Heart left ventricle (tissue), 16 donors: ENCODE results near the gene ARHGAP10. TPM values are rescaled to one million over a fixed set of nuclear protein-coding genes. Genes with fewer than 3 reads are reported as not detected.

Source experiments
- ATAC-seq, 4 donors: fragments of 200-7000 bp; cut with Tn5 transposase; one replicate each; pipeline ENCODE4 v1.9.1; 2020 to 2022; ENCODE audit warnings: moderate library complexity in 4 of 4, mild to moderate bottlenecking in 3 of 4, moderate number of reproducible peaks in 1 of 4
- DNase-seq, 5 donors: peaks; one replicate each; pipeline ENCODE4 v3.0.0-alpha.2; 2020
- H3K27ac ChIP-seq, 12 donors: fragments of 200-600 bp; sonication (generic) in 4 of 12; one replicate each; pipeline versions ENCODE4 v1.5.0 to v1.8.0; 2016 to 2022; ENCODE audit warnings: mild to moderate bottlenecking in 2 of 12
- H3K27me3 ChIP-seq, 9 donors: fragments of 200-600 bp; sonication (generic) in 2 of 9; one replicate each; pipeline versions ENCODE4 v1.5.1 to v1.8.0; 2016 to 2022; ENCODE audit warnings: mild to moderate bottlenecking in 3 of 9
- H3K36me3 ChIP-seq, 9 donors: fragments of 200-600 bp; sonication (generic) in 2 of 9; one replicate each; pipeline versions ENCODE4 v1.5.0 to v1.8.0; 2018 to 2022; ENCODE audit warnings: mild to moderate bottlenecking in 2 of 9
- H3K4me1 ChIP-seq, 12 donors: fragments of 200-600 bp; sonication (generic) in 4 of 12; one replicate each; pipeline versions ENCODE4 v1.5.0 to v1.8.0; 2016 to 2022; ENCODE audit warnings: mild to moderate bottlenecking in 3 of 12
- H3K4me3 ChIP-seq, 12 donors: fragments of 200-600 bp; sonication (generic) in 4 of 12; one replicate each; pipeline versions ENCODE4 v1.5.0 to v1.8.0; 2017 to 2022; ENCODE audit warnings: mild to moderate bottlenecking in 9 of 12, moderate library complexity in 4 of 12
- H3K9me3 ChIP-seq, 12 donors: fragments of 200-600 bp; sonication (generic) in 4 of 12; one replicate each; pipeline versions ENCODE4 v1.5.0 to v1.8.0; 2016 to 2022; ENCODE audit warnings: mild to moderate bottlenecking in 1 of 12
- CTCF ChIP-seq, 12 donors: fragments of 200-600 bp; sonication (generic) in 4 of 12; IDR thresholded peaks; one replicate each; pipeline versions ENCODE4 v1.5.0 to v1.8.0; 2018 to 2022; ENCODE audit warnings: antibody characterized with exemption in 12 of 12, mild to moderate bottlenecking in 5 of 12
- POLR2A ChIP-seq, 2 donors: fragments of 450-650 bp; IDR thresholded peaks; one replicate each; pipeline ENCODE4 v1.6.1; 2017; ENCODE audit warnings: antibody characterized with exemption in 2 of 2, mild to moderate bottlenecking in 2 of 2, moderate library complexity in 2 of 2
- WGBS, 4 donors: extraction: QIAGEN DNeasy Blood & Tissue Kit in 2 of 4; methylation state at CpG; one replicate each; pipeline versions ENCODE4 v1.1.5 to v1.1.7; 2013 to 2018; 5-methylcytosine and 5-hydroxymethylcytosine counted together
- intact Hi-C, 10 donors: fragments of 100-400 bp; cut with DNase I; formaldehyde crosslinking; loops; one replicate each; pipeline versions ENCODE4 v1.11.1 to v1.14.2; 2022
- polyA plus RNA-seq, 2 donors: library from polyadenylated mRNA; stranded (reverse); fragments of 200-250 nt; gene quantifications; one replicate each; pipeline ENCODE4 v1.2.3, GENCODE V29; 2013
- total RNA-seq, 9 donors: library from RNA; depleted of rRNA in 2 of 9; stranded (reverse); fragments of >200 nt in 2 of 9; fragmentation: NEBNext Ultra II Directional in 3 of 9; extraction: Animal tissue kit (Norgen Biotek cat#: 25700) in 3 of 9; gene quantifications; one replicate each; pipeline versions ENCODE4 v1.1.0 to v1.2.4, GENCODE V29; 2016 to 2023
- donor health status: ischemic (EF 13 %, LVEDD 7.1; RV severe dilation, severe dysfunction).
- donor health status: healthy with polysubstance abuse.
- donor health status: DM: no; HTN: yes; CAD: no.
- donor health status: DM: no; HTN: no; CAD: no.
- donor health status: ischemic (EF 25% LVEDD 6.9; RV normal size, moderate dysfunction).
- donor health status: ischemic (EF 25% LVEDD 5.7; RV mildly dilated, moderate dysfunction).
- donor health status: healthy.
- donor health status: DM: yes; HTN: yes; CAD: no.
- donor health status: ischemic (EF 35%, LVEDD 5.7; RV mildly dilated, moderate dysfunction).
- donor health status: nonischemic (EF 11% LVEDD 7.7; RV severe dilation, severe dysfunction).
- donor health status: DM: yes; HTN: yes; CAD: no.
- donor health status: PGD.
- donor health status: ischemic (EF 29% LVEDD 5.4; RV normal size, mild dysfunction).
- donor health status: nonischemic (EF 23%, LVEDD 6.1; RV moderate dilation, normal function).

ARHGAP10 gene
- total and polyA plus RNA-seq, 11 donors = 30.6 to 73.7 (median 51.7) TPM

GRCh38 chr4:148056879-148057278 is 325.0 kb downstream of the ARHGAP10 start:
- Histone ChIP-seq H3K4me1 (peaks cover 3 to 93% (median 67%) of the 10 kb centered on the region in 12 donors), H3K27ac (peak overlapping the region in 4 of 12 donors; percentile 4 to 84 (median 14)), H3K27me3 (no peaks in the 10 kb centered on the region), H3K4me3 (no peak overlapping the region), H3K9me3 (no peaks in the 10 kb centered on the region), H3K36me3 (no peaks in the 10 kb centered on the region)
- intact Hi-C loops = loop anchor here in 4 of 10 donors (10.0 kb wide), 2 partner anchors 218 to 388 kb away; partner anchors contain the start of gene NR3C2 (in 4 of the 4)
- 43 to 64% (median 59%) methylated on average over 6 of the region's 6 CpGs for WGBS, 4 donors
- ATAC-seq = peak in 3 of 4 donors; percentile 51 to 70 (median 53)
- TF ChIP-seq POLR2A (IDR thresholded peaks at IDR 0.05) = no peak
- peak in 7 of 12 donors; percentile 12 to 56 (median 36) for TF ChIP-seq CTCF (IDR thresholded peaks at IDR 0.05)
- DNase-seq = peak in 4 of 5 donors; percentile 53 to 75 (median 59)

- Histone ChIP-seq H3K27me3 (no peaks in the 10 kb centered on the region), H3K9me3 (no peaks in the 10 kb centered on the region), H3K27ac (peak overlapping the region in 9 of 12 donors; percentile 23 to 84 (median 63)), H3K4me1 (peaks cover 3 to 93% (median 67%) of the 10 kb centered on the region in 12 donors), H3K36me3 (no peaks in the 10 kb centered on the region), H3K4me3 (no peak overlapping the region)
- TF ChIP-seq CTCF (IDR thresholded peaks at IDR 0.05) = no peak
- WGBS, 4 donors = 80 to 92% (median 87%) methylated on average over 4 to 5 of the region's 5 CpGs
- intact Hi-C loops = loop anchor here in 4 of 10 donors (10.0 kb wide), 2 partner anchors 217 to 387 kb away; partner anchors contain the start of gene NR3C2 (in 4 of the 4)
- no peak for ATAC-seq
- no peak for DNase-seq
These were observed 325.6 kb downstream of the ARHGAP10 start for GRCh38 chr4:148057516-148057915.

GRCh38 chr4:148057984-148058859 is 326.3 kb downstream of the ARHGAP10 start:
- DNase-seq (no peak), ATAC-seq (no peak)
- Histone ChIP-seq H3K27me3 (no peaks in the 10 kb centered on the region), H3K4me3 (no peak overlapping the region), H3K4me1 (peaks cover 3 to 88% (median 61%) of the 10 kb centered on the region in 12 donors), H3K9me3 (no peaks in the 10 kb centered on the region), H3K27ac (peak overlapping the region in 11 of 12 donors; percentile 23 to 84 (median 55)), H3K36me3 (peaks cover 0 to 4% (median 0%) of the 10 kb centered on the region in 9 donors)
- intact Hi-C loops = loop anchor here in 4 of 10 donors (10.0 kb wide), 2 partner anchors 217 to 387 kb away; partner anchors contain the start of gene NR3C2 (in 4 of the 4)
- 68 to 79% (median 75%) methylated on average over 14 of the region's 14 CpGs for WGBS, 4 donors
- TF ChIP-seq POLR2A (IDR thresholded peaks at IDR 0.05) (no peak), CTCF (IDR thresholded peaks at IDR 0.05) (no peak)
